M059J (cell line): Measurements from ENCODE around the gene PRKCZ. TPM values are rescaled to one million over a fixed set of nuclear protein-coding genes. Genes with fewer than 3 reads are reported as not detected.
A peak's percentile ranks its signal among the peaks of the same experiment; 100 is the strongest.
"Not testable (repeated sequence)": the region's sequence is repeated elsewhere in the genome, so short reads cannot be mapped to it uniquely, and the experiment has no call there.

Experiments used
- DNase-seq: peaks from one replicate; pipeline ENCODE4 v3.0.0-alpha.2; 2012; ENCODE audit warnings: low read depth
- total RNA-seq: library from RNA; depleted of rRNA; stranded (reverse); fragments of >200 nt; shearing (Covaris generic); gene quantifications from 2 replicates; pipeline ENCODE4 v1.2.3, GENCODE V29; 2014

The PRKCZ gene
- total RNA-seq, 1 experiment from 2014 or later = 0.44 TPM

DNA sequence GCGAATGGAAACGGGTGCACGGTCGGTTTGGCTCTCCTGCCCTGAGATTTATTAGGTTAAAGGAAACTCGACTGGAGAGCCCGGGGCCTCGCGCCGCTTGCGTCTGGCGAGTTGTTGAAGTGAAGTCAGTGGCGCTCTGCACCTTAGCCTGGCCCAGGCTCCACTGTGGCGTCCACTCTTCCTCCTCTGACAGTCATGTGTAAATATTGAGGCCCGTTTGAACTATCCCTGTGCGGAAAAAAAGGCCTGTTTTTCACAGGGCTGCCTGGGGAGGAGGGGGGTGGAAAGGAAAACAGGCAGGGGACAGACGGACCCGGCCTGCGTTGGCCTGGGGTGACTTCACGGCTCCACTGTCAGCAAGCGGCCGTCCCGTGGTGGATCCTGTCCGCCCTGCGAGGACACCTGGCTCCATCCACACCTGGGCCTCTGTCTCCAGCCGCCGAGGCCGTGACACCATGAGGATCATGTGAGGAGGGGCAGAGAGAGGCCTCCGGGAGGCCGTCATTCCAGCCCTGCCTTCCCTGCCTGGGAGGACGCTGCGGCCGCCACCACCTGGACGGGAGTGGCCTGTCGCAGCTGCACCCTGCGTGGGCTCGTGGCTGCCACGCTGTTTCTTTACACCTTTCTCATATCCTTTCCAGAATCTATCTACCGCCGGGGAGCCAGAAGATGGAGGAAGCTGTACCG is 84.6 kb downstream of the PRKCZ start:
- no peak for DNase-seq

DNA sequence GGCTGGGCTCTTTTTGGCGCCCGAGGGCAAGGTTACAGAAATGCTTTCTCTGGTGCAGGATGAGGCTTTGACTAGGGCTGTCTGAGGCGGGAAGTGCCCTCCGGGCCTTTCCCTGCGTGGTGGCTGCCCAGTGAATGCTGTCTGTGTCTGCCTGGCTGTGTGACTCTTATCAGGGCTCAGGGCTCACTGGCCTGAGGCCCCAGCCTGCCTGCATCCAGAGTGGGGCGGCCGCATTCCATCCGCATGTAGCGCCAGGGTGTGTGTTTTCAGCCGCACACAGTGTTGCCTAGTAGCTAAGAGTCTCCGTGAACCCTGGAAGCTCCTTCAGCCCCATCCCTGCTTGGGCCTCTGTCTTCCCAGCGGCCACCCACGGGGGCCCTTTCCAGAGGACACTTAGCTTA is 85.2 kb downstream of the PRKCZ start:
- DNase-seq = peak; percentile 86

DNA sequence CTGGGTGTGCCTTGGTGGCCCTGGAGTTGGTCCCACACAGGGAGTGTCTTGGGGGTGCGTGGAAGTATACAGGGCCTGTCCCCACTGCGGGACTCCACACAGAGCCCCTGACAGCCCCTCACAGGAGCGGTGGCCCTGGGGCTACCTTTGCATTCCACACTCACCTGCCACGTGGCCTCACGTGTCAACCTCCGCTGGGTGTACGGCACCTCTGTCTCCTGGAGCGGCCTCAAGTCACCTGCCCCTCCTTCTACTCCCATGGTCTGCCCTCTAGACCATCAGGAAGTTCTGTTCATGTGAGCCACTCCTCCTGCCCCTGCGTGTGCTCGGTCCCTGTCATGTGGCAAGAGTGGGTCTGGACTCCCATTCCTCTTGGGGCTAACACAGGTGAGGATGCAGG is 85.7 kb downstream of the PRKCZ start:
- DNase-seq = no peak

DNA sequence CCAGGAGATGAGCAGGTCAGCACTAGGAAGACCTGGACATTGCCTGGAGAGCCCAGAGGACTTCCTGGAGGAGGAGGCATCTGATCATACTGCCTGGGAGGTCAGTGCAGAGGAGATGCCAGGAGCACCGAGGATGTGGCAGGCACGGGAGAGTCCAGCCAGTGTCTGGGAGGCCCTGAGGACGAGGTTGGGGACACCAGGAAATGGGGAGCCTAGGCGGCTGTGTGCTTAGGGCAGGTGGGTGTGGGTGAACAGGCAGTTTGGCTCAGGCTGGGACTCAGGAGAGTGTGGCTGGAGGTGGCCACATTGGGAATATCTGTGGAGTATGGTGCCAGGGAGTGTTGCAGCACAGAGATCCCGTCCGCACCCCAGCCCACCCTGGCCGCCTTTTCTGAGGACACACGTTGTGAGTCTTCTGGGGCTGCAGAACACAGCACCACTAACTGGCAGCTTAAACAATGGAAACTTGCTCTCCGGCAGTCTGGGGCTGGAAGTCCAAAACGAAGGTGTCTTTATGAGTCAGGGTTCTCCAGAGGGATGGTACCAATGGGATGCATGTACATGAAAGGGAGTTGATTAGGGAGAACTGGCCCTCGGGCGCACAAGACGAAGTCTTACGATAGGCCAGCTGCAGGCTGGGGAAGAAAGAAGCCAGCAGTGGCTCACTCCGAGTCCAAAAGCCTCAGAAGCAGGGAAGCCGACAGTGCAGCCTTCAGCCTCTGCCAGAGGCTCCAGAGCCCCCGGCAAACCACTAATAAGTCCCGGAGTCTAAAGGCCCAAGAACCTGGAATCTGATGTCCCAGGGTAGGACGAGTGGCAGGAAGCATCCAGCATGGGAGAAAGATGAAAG is 86.4 kb downstream of the PRKCZ start:
- DNase-seq = peak; percentile 20

DNA sequence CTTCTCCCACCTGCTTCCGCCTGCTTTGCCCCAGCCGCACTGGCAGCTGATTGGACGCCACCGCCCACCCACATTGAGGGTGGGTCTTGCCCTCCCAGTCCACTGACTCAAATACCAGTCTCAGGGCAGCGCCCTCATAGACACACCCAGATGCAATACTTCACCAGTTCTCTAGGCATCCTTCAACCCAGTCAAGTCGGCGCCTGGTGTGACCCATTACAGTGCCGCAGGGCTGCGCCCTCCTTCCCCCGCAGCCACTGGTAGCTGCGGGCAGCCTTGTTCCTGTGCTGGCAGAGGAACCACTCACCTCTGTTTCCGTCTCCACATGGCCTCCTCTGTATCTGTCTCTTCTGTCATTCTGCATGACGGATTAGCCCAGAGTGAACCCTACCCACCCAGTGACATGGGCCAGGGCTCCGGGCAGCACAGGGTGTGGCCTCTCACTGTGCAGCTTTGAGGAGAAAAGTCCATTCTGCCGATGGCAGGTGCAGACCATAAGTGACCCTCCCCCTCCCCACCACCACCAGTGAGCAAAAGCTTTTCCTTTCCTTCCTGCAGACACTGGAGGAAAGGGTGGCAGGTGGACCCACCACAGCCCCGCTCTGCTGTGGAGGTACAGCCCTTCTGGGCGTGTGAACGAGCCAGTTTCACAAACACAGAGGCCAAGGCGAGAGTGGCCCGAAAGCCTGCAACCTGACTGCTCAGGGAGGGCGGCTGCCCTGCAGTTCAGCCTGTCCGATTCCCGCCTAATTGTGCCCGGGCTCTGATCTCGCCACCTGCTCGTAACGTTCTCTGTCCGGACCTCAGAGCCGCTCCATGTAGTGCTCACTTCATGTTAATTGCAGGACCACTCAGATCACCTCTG is 87.3 kb downstream of the PRKCZ start:
- DNase-seq = peak; percentile 28

DNA sequence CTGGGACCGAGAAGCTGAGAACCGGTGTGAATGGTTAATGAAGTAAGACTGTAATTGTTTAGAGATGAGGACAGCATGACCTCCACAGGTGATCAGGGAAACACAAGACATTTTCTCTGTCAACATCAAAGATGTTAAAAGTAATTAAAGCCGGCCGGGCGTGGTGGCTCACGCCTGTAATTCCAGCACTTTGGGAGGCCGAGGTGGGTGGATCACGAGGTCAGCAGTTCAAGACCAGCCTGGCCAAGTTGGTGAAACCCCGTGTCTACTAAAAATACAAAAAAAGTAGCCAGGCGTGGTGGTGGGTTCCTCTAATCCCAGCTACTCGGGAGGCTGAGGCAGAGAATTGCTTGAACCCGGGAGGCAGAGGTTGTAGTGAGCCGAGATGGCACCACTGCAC is 88.9 kb downstream of the PRKCZ start:
- not testable (repeated sequence) for DNase-seq

DNA sequence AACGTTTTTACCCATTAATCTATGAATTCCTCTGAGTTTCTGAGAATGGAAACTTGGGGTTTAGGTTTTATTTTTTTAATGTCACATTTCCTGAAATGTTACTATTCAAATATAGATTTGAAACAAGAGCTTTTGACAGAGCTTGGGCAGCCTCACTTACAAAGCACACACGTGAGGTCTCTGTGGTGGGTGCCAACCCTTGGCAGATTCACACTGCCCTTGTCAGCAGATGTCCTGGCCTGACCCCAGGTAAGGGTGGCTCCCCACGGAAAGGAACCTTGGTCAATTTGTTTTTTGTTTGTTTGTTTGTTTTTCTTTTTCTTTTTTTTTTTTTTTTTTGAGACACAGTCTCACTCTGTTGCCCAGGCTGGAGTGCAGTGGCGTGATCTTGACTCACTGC is 90.8 kb downstream of the PRKCZ start:
- DNase-seq = no peak

DNA sequence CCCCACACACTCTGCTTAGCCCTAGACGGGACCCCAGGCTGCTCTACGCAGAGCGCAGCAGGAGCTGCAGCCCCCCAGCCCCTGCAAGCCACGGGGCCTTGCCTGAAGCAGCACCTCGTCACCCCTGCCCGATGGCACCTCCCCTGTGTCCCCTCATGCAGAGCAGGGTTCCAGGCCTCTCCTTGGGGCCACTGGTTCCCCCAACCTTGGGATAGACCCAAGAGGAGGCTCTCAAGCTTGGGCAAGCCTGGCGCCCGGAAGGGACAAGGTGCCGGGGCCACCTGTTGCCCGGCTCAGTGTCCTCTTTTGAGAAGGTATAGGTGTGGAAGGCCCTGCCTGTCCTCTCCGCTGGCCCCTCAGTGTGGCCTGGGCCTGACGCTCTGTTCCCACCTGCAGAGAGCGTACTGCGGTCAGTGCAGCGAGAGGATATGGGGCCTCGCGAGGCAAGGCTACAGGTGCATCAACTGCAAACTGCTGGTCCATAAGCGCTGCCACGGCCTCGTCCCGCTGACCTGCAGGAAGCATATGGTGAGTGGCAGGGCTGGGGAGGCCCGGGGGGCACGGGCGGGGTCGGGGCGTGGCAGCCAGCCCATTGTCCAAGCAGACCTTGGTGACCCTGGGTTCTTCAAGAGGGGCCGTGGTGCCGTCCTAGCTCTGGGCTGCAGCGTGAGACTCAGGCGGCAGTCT is 93.7 kb downstream of the PRKCZ start:
- DNase-seq = no peak

DNA sequence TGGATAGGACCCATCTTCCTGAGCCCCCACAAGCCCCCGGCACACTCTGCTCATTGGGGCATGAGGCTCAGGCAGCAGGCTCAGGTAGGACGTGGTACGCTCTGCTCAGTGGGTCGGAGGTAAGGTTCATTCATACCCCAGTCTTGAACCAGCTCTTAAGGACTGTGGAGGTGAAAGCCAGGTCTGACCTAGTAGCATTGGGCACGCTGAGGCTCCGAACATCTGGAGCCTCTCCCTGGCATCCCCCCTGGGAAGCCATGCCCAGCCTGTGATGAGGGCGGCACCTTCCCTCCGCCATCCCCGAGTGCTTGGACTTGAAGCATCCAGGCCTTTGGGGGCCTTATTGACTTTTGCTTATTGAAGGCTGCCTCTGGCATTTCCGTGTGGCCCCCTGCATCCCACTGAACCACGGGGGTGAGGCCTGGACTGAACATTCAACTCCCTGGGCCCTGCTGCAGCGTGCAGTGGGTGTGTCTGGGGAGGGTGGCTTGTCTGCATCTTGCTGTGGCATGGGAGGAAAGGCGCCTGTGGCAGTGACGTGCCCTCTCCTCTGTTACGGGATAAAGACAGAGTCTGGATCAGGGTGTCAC is 94.4 kb downstream of the PRKCZ start:
- DNase-seq = no peak

DNA sequence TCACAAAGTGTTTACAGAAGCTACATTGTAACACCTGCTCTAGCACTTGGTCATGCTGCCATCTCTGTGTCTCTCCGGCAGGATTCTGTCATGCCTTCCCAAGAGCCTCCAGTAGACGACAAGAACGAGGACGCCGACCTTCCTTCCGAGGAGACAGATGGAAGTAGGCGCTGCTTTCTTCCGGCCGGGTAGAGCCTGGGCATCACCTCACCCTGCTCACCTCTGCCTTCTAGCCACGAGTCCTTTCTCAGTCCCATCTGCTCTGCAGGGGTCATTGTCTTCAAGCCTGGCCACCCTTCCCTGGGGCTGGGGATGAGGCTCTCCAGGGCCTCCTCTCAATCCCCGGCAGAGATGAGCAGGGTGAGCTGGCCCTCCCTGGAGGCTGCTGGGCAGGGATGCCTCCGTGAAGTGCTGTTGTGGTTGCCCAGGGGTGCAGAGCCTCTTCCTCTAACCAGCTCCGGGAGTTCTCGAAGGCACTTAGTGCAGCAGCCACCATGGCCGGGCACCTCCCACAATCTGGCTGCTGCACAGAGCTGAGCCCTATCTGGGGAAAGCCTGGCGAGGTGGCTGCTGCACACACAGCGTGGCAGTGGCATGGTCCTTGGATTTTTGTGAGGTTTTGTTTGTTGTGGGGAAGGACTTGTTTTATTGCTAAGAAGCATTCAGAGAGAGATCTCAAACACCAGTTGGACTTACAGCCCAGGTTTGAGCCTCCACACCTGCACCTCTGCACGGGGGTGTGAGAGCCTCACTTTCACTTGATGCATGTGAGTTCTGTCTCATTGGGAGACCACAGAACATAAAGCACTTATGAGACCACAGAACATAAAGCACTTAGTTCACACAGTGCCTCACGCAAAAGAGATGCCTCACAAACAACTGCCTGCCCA is 96.0 kb downstream of the PRKCZ start:
- no peak for DNase-seq

DNA sequence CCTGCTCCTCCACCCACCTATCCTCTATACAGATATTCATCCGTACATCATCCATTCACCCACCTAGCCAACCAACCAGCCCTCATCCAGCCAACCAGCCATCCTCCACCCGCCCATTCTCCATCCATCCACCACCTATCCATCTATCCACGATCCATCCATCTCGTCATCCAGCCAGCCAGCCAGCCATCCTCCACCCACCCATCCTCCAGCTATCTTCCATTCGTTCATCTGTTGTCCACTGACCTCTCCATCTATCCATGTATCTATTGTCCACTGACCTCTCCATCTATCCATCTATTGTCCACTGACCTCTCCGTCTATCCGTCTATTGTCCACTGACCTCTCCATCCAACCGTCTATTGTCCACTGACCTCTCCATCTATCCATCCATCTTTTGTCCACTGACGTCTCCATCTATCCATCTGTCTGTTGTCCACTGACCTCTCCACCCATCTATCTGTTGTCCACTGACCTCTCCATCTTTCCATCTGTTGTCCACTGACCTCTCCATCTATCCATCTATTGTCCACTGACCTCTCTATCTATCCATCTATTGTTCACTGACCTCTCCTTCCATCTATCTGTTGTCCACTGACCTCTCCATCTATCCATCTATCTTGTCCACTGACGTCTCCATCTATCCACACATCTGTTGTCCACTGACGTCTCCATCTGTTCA is 96.8 kb downstream of the PRKCZ start:
- DNase-seq = no peak

DNA sequence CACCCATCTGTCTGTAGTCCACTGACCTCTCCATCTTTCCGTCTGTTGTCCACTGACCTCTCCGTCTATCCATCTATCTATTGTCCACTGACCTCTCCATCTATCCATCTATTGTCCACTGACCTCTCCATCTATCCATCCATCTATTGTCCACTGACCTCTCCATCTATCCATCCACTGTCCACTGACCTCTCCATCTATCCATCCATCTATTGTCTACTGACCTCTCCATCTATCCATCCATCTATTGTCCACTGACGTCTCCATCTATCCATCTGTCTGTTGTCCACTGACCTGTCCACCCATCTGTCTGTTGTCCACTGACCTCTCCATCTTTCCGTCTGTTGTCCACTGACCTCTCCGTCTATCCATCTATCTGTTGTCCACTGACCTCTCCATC is 97.7 kb downstream of the PRKCZ start:
- DNase-seq = not testable (repeated sequence)

DNA sequence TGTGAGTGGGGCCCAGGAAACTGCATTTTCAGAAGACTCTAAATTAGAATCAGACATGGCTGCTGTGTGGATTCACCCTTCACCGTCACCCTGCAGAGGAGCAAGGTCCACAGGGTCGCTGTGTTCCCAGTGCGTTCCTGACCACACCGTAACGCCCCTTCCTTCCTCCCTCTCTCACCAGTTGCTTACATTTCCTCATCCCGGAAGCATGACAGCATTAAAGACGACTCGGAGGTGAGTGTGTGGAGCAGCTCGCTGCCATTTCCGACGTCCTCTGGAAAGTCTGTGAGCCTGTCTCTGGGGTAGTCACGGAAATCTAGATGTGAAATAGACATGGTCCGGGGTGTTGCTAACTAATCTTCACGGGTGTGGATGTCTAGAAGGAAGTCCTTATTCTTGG is 98.5 kb downstream of the PRKCZ start:
- no peak for DNase-seq

DNA sequence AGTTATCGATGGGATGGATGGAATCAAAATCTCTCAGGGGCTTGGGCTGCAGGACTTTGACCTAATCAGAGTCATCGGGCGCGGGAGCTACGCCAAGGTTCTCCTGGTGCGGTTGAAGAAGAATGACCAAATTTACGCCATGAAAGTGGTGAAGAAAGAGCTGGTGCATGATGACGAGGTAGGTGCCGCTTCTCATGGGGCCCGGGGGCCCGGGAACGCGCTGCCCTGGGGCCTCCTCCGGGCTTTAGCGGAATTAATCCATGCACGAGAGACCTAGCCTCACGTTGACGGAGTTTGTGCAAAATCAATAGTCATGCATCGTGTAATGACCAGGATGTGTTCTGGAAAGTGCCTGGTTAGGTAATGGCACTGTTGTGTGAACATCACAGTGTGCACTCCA is 100.6 kb downstream of the PRKCZ start:
- DNase-seq = no peak

DNA sequence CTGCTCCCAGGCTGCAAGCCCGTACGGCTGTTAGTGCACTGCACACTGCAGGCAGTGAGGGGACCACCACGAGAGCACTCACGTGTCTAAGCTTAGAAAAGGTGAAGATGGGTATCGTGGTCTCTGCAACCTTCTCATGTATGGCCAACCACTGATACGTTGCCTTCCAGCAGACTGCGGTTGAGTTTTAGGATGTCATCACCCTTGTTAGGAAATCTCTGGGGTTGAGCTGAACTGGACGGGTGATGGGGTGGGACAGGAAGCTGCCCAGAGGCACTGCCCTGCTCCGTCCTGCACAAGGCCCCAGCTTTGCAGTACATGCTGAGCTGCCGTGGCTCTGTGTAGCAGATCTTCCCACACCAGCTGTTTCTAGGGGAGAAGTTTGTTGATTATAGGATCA is 101.0 kb downstream of the PRKCZ start:
- no peak for DNase-seq

DNA sequence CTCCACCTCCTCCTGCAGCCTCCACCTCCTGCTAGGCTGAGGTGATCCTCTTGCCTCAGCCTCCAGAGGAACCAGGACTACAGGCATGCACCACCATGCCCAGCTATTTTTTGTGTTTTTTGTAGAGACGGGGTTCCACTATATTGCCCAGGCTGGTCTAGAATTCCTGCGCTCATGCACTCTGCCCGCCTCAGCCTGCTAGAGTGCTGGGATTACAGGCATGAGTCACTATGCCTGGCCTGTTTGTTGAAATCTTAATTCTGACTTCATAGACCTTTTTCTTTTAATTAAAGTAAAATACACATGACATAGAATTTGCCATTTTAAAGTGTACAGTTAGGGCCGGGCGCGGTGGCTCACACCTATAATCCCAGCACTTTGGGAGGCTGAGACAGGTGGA is 101.7 kb downstream of the PRKCZ start:
- DNase-seq = no peak

DNA sequence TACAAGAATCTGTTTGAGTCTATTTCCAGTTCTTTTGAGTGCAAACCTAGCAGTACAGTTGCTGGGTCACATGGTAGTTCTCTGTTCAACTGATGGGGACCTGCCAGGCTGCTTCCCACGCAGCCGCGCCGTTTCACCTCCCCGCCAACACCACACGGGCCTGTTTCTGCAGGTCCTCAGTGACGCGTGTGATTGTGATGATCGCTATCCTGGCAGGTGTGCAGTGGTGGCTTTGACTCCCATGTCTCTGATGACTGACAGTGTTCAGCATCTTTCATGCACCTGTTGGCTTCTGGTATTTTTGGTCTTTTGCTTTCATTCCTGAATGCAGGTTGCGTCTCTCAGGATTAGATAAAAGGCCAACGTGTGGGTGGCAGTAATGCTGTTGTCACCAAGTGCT is 102.7 kb downstream of the PRKCZ start:
- no peak for DNase-seq

DNA sequence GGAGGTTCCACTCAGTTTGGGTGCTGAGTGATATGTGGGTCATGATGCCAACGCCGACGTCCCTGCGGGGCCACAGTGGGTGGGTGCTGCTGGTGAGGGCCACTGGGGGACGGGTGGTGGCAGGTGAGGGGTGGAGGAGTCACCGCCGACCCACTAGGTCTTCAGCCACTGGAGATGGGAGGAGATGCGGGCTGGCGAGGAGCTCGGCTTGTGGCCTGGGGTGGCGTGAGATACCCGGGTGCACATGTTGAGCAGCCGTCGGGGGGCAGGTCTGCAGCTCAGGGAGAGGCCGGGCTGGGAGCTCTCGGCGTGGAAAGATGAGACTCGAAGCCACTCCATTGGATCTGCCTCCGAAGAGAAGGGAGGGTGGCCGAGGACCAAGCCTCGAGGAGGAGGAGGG is 103.8 kb downstream of the PRKCZ start:
- no peak for DNase-seq

DNA sequence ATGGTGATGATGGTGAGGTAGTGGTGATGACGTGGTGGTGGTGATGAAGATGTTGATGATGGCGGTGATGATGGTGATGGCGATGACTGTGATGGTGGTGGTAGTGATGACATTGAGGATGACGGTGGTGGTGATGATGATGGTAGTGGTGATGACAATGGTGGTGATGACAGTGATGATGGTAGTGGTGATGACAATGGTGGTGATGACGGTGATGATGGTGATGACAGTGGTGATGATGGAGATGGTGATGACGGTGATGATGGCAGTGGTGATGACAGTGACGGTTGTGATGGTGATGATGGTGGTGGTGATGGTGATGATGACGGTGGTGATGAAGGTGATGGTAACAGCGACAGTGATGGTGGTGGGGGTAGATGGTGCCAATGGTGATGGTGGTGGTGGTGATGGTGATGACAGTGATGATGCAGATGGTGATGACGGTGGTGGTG is 105.0 kb downstream of the PRKCZ start:
- DNase-seq = no peak

DNA sequence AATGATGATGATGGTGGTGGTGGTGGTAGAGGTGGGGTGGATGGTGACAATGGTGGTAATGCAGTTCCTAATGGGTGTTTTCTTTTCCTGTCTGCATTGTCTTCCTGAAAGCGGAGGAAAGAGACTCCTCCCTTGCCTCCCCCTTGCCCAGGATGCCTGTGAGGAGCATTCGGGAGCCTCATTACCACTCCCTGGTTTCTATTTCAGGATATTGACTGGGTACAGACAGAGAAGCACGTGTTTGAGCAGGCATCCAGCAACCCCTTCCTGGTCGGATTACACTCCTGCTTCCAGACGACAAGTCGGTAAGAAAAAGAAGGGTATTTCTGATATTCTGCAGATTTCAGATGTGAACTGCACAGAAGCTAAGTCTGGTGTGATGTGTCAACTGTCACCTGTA is 105.6 kb downstream of the PRKCZ start:
- no peak for DNase-seq
